ENCODE data around the gene OR3A2.
A peak's percentile ranks its signal among the peaks of the same experiment; 100 is the strongest.
"Not testable (repeated sequence)": the region's sequence is repeated elsewhere in the genome, so short reads cannot be mapped to it uniquely, and the experiment has no call there.

Gene OR3A2

DNA sequence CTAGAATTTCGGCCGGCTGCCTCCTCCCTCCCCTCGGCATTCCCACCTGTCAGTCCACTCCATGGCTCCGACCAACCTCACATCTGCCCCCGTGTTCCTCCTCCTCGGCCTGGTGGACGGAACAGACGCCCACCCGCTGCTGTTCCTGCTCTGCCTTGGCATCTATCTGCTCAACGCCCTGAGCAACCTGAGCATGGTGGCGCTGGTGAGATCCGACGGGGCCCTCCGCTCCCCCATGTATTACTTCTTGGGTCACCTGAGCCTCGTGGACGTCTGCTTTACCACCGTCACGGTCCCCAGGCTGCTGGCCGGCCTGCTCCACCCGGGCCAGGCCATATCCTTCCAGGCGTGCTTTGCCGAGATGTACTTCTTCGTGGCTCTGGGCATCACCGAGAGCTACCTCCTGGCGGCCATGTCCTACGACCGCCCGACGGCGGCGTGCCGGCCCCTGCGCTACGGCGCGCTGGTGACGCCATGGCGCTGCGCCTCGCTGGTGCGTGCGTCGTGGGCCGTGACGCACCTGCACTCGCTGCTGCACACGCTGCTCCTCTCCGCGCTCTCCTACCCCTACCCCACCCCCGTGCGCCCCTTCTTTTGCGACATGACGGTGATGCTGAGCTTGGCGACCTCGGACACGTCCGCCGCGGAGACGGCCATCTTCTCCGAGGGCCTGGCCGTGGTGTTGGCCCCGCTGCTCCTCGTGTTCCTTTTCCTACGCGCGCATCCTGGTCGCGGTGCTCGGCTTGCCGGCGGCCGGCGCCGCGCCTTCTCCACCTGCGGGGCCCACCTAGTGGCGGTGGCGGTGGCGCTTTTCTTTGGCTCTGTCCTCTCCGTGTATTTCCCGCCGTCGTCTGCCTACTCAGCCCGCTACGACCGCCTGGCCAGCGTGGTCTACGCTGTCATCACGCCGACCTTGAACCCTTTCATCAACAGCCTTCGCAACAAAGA, at the start of gene OR3A2:
OR3A2 (minus strand) TSS at position 440 of the 948 bp plus-strand sequence.
- DNase-seq (ENCODE audit: low read depth in 1 of 2, low spot score in 1 of 2): peak in 1 of 2 donors; percentile 20

DNA sequence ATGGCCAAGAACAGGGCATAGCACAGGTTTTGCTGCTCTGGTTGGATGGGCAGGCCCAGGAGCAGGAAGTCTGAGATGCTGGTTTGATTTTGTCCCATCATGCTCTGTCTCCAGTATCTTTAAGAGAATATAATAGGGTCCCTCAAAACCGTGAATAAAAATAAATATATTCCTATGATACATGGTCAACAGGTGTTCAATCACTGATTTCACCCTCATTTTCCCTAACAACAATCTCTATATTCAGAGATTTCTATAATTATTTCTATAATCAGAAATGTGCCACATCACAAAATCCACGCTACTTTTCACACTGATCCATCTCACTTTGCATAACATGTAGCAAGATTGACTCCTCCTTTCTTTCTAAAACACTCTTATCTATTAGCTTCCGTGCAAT, 47.6 kb upstream of the OR3A2 start, which contains the start of gene OR1E2:
OR1E2 (minus strand) TSS at position 101 of the 400 bp plus-strand sequence; CDS start at position 101, 0 bp downstream.
- no peak for DNase-seq (ENCODE audit: low read depth in 1 of 2, low spot score in 1 of 2)

- not testable (repeated sequence) for DNase-seq (ENCODE audit: low read depth in 1 of 2, low spot score in 1 of 2)
Measured at GRCh38 chr17:3433215-3433614, 47.1 kb upstream of the OR3A2 start.

DNA sequence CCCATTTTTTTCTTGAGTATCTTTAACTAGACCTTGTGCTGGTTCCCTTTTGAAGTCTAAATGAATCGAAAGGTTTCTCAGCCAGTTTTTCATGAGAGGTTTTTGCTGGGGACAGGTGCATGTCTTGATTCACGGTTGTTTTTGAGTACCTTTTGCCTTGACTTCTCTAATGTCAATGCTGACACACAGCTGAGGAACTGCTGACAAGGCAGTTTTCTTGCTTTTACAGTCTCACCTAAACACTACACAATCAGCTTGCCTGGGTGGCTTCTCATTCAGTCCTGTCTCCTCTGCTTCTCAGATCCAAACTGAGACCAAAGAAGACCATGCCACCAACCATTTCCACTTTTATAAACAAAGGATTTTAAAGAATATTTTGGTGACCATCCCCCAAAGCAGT, 32.1 kb upstream of the OR3A2 start:
- no peak for DNase-seq (ENCODE audit: low read depth in 1 of 2, low spot score in 1 of 2)

GRCh38 chr17:3415610-3416009, 29.5 kb upstream of the OR3A2 start:
- no peak for DNase-seq (ENCODE audit: low read depth in 1 of 2, low spot score in 1 of 2)

DNA sequence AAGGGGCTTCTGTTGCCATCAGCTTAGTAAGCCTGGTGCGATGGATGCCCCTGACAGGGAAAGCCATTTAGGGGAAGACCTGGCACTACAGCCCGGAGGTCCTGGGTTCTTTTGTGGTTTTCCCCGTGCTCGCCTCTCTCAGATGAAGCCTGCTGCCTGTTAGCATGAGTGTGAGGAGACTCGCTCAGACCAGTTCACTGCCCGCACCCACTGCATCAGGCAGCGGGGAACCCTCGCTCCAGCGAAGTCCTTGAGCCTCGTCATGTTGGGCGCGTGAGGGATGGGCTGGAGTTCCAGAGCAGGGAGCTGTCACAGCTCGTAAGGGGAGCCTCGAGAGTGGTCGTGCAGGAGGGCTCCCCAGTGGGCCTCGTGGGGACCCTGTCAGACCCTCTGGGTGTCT, 26.1 kb upstream of the OR3A2 start:
- DNase-seq (ENCODE audit: low read depth in 1 of 2, low spot score in 1 of 2): not testable (repeated sequence)

DNA sequence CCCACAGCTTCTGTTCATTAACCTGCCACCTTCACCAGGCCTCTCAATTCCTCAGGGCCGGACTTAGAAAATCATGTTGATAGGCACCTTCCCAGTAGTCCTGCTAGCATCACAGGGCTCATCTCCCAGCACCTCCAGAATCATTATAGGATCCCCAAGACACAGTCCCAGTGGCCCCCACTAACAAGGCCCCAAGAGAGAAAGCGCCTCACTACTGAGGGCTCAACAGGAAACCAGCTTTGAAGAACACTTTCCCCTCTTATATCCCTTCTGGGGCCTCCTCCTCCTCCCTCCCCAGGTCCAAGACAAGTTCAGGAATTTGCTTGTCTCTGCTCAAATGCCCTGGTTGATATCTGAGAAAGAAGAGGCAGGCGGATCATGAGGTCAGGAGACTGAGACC, 25.0 kb upstream of the OR3A2 start, which contains the start of gene OR3A3:
OR3A3 (plus strand) TSS at position 301 of the 400 bp plus-strand sequence.
- no peak for DNase-seq (ENCODE audit: low read depth in 1 of 2, low spot score in 1 of 2)

DNA sequence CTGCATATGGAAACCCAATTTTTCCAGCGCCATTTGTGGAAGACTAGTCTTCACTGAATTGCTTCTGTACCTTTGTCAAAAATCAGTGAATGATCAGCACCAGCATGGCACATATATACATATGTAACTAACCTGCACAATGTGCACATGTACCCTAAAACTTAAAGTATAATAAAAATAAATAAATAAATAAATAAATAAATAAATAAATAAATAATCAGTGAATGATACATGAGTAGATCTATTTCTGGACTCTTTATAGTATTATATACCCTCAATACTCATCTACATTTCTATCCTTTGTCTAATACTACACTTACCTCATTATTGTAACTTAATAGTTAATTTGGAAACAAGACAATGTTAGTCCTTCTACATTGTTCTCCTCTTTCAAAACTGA, 17.7 kb upstream of the OR3A2 start:
- not testable (repeated sequence) for DNase-seq (ENCODE audit: low read depth in 1 of 2, low spot score in 1 of 2)

- no peak for DNase-seq (ENCODE audit: low read depth in 1 of 2, low spot score in 1 of 2)
Measured at GRCh38 chr17:3401786-3402185, 15.7 kb upstream of the OR3A2 start.

- DNase-seq (ENCODE audit: low read depth in 1 of 2, low spot score in 1 of 2): no peak
Measured at GRCh38 chr17:3400055-3400454, 13.9 kb upstream of the OR3A2 start.

DNA sequence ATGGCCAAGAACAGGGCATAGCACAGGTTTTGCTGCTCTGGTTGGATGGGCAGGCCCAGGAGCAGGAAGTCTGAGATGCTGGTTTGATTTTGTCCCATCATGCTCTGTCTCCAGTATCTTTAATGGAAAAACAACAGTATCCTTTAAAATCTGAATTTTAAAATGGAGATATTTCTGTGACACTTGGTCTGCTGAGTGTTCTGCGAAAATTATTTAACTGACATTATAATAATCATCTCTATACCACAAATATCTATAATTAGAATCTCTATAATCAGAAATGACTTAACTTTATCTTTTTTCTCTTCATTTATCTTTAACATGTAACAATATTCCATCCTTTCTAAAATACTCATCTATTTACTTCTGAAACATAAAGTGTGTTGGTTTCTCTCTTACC, 12.2 kb upstream of the OR3A2 start, which contains the start of gene OR1E1:
OR1E1 (minus strand) TSS at position 101 of the 400 bp plus-strand sequence; CDS start at position 101, 0 bp downstream.
- DNase-seq (ENCODE audit: low read depth in 1 of 2, low spot score in 1 of 2): no peak

GRCh38 chr17:3397801-3398200, 11.7 kb upstream of the OR3A2 start:
- not testable (repeated sequence) for DNase-seq (ENCODE audit: low read depth in 1 of 2, low spot score in 1 of 2)

GRCh38 chr17:3389791-3390190, 3.7 kb upstream of the OR3A2 start:
- no peak for DNase-seq (ENCODE audit: low read depth in 1 of 2, low spot score in 1 of 2)

DNA sequence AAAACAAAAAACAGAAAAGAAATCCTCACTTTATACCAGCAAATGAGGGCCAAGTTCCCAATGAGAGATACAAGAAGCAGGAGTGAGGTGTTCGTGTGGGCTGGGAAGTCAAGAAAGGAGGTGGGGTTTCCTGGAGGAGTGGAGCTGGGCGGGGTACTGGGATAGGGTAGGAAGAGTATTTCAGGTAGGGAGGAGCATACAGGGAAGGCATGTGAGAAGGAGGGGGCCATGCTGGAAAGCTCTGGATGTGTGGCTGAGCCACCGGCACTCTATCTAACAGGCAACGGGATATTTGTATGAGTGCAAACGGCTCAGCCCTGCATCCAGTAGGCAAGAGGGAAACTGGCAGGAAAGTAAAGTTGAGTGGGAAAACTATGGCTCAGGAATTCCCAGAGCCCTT, 4.2 kb downstream of the OR3A2 start:
- DNase-seq (ENCODE audit: low read depth in 1 of 2, low spot score in 1 of 2): no peak

- DNase-seq (ENCODE audit: low read depth in 1 of 2, low spot score in 1 of 2): no peak
Measured at GRCh38 chr17:3378321-3378720, 7.8 kb downstream of the OR3A2 start.

DNA sequence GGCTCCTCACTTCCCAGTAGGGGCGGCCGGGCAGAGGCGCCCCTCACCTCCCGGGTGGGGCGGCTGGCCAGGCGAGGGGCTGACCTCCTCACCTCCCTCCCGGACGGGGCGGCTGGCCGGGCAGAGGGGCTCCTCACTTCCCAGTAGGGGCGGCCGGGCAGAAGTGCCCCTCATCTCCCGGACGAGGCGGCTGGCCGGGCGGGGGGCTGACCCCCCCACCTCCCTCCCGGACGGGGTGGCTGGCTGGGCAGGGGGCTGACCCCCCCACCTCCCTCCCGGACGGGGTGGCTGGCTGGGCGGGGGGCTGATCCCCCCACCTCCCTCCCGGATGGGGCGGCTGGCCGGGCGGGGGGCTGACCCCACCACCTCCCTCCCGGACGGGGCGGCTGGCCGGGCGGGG, 14.9 kb downstream of the OR3A2 start:
- DNase-seq (ENCODE audit: low read depth in 1 of 2, low spot score in 1 of 2): not testable (repeated sequence)

GRCh38 chr17:3342782-3343181, 43.3 kb downstream of the OR3A2 start:
- not testable (repeated sequence) for DNase-seq (ENCODE audit: low read depth in 1 of 2, low spot score in 1 of 2)

DNA sequence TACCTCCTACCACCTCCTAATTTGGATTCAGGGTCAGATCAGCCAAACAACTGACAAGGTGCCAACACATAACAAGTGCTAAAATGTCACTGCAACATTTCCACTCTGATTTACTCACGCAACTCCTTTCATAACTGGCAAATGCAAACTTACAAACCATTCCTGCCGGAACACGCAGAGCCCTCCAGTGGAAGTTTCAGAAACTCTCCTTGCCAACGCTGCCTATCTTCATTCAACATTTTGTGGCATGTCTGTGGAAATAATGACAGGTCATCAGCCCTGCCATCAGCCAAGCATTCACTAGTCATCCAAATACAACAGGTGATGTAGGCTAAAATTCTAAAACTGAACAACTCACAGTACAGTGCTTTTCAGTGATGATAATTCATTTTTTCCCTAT, 50.2 kb downstream of the OR3A2 start:
- no peak for DNase-seq (ENCODE audit: low read depth in 1 of 2, low spot score in 1 of 2)

DNA sequence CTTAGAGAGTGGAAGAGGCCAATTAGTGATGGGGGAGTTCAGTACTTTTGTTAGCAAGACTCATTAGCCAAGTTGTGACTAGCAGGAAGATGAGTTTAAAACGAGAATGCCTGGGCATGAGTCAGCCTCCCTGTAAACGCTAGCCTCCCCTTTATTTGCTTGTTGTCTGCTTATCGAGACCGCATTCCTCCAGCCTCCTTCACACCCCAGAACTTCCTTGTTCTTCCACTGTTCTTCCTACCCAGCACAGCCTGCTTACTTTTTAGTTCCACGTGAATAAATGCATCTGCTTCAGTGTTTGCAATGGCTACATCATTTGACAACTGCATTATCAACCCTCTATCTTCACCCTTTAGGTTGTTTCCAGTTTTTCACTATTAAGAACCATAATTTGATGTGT, 67.8 kb downstream of the OR3A2 start:
- DNase-seq (ENCODE audit: low read depth in 1 of 2, low spot score in 1 of 2): no peak

GRCh38 chr17:3316836-3317235, 69.3 kb downstream of the OR3A2 start:
- no peak for DNase-seq (ENCODE audit: low read depth in 1 of 2, low spot score in 1 of 2)

GRCh38 chr17:3308603-3309002, 77.5 kb downstream of the OR3A2 start:
- no peak for DNase-seq (ENCODE audit: low read depth in 1 of 2, low spot score in 1 of 2)

- no peak for DNase-seq (ENCODE audit: low read depth in 1 of 2, low spot score in 1 of 2)
Measured at GRCh38 chr17:3298260-3298659, 87.8 kb downstream of the OR3A2 start, which contains the start of gene OR3A1. Gene OR3A1 (minus strand): TSS chr17:3298360. CDS start chr17:3292582, 5,778 bp downstream.
